H1 (cell line): ENCODE data around the gene PGAM5. TPM values are rescaled to one million over a fixed set of nuclear protein-coding genes. Genes with fewer than 3 reads are reported as not detected.

Experiments used
- BACH1 ChIP-seq: IDR thresholded peaks from 2 replicates; pipeline ENCODE4 v1.6.1; 2012; ENCODE audit warnings: low read length, improper control_type of control experiment
- CHD1 ChIP-seq: IDR thresholded peaks from 2 replicates; pipeline ENCODE4 v1.6.1; 2012; ENCODE audit warnings: low read depth, low read length, improper control_type of control experiment
- KDM5A ChIP-seq: fragments of 200-600 bp; IDR thresholded peaks from 2 replicates; pipeline ENCODE4 v1.7.1; 2012; ENCODE audit warnings: mild to moderate bottlenecking, low read length, inconsistent platforms, mixed read lengths
- polyA plus RNA-seq, 7 experiments: library from polyadenylated mRNA; depleted of rRNA in 3 of 7; stranded (reverse) in 5 of 7; unstranded in 2 of 7; fragments of >200 nt in 5 of 7; fragments of 200-250 nt in 2 of 7; gene quantifications; 1 replicate in 5 of 7; 2 replicates in 1 of 7; 4 replicates in 1 of 7; pipeline versions ENCODE4 v1.2.1 to v1.2.3, GENCODE V29; 2011 to 2013; ENCODE audit warnings: missing spikeins in 2 of 7, mixed read lengths in 2 of 7
- total RNA-seq: library from RNA; stranded (reverse); fragmentation: NEBNext Ultra II Directional; extraction: Animal tissue kit (Norgen Biotek cat#: 25700); gene quantifications from 2 replicates; pipeline ENCODE4 v1.2.1, GENCODE V29; 2021
- TF ChIP-seq, protein P1 (sequence below): fragments of 300-600 bp; sonication (generic); IDR thresholded peaks from 2 replicates; pipeline ENCODE4 v1.7.1; 2012; ENCODE audit warnings: low read length, moderate library complexity, mild to moderate bottlenecking, inconsistent platforms; ENCODE audit not compliant: insufficient replicate concordance

Gene PGAM5
- total and polyA plus RNA-seq, 2 of the 8 experiments (the other 6 are each of a cell fraction or from before 2014, with no cell fraction given): 66.4 to 84.0 TPM

DNA sequence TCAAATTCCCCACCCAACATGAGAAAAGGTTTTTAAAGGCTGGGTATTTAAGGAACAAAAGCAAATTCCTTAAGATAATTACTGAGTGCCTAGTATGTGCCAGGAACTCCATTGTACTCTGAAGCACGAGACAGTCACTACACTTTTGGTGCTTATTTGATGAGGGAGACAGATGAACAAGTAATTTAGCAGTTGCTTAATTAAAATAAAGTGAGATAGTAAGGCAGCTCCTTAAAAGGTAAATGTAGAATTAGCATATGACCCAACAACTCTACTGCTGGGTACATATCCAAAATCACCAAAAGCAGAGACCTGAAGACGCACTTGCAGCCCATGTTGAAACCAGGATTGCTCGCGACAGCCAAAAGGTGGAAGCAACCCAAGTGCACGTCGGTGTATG lies 44.8 kb upstream of the PGAM5 start (continued):
- TF ChIP-seq, protein P1, sequence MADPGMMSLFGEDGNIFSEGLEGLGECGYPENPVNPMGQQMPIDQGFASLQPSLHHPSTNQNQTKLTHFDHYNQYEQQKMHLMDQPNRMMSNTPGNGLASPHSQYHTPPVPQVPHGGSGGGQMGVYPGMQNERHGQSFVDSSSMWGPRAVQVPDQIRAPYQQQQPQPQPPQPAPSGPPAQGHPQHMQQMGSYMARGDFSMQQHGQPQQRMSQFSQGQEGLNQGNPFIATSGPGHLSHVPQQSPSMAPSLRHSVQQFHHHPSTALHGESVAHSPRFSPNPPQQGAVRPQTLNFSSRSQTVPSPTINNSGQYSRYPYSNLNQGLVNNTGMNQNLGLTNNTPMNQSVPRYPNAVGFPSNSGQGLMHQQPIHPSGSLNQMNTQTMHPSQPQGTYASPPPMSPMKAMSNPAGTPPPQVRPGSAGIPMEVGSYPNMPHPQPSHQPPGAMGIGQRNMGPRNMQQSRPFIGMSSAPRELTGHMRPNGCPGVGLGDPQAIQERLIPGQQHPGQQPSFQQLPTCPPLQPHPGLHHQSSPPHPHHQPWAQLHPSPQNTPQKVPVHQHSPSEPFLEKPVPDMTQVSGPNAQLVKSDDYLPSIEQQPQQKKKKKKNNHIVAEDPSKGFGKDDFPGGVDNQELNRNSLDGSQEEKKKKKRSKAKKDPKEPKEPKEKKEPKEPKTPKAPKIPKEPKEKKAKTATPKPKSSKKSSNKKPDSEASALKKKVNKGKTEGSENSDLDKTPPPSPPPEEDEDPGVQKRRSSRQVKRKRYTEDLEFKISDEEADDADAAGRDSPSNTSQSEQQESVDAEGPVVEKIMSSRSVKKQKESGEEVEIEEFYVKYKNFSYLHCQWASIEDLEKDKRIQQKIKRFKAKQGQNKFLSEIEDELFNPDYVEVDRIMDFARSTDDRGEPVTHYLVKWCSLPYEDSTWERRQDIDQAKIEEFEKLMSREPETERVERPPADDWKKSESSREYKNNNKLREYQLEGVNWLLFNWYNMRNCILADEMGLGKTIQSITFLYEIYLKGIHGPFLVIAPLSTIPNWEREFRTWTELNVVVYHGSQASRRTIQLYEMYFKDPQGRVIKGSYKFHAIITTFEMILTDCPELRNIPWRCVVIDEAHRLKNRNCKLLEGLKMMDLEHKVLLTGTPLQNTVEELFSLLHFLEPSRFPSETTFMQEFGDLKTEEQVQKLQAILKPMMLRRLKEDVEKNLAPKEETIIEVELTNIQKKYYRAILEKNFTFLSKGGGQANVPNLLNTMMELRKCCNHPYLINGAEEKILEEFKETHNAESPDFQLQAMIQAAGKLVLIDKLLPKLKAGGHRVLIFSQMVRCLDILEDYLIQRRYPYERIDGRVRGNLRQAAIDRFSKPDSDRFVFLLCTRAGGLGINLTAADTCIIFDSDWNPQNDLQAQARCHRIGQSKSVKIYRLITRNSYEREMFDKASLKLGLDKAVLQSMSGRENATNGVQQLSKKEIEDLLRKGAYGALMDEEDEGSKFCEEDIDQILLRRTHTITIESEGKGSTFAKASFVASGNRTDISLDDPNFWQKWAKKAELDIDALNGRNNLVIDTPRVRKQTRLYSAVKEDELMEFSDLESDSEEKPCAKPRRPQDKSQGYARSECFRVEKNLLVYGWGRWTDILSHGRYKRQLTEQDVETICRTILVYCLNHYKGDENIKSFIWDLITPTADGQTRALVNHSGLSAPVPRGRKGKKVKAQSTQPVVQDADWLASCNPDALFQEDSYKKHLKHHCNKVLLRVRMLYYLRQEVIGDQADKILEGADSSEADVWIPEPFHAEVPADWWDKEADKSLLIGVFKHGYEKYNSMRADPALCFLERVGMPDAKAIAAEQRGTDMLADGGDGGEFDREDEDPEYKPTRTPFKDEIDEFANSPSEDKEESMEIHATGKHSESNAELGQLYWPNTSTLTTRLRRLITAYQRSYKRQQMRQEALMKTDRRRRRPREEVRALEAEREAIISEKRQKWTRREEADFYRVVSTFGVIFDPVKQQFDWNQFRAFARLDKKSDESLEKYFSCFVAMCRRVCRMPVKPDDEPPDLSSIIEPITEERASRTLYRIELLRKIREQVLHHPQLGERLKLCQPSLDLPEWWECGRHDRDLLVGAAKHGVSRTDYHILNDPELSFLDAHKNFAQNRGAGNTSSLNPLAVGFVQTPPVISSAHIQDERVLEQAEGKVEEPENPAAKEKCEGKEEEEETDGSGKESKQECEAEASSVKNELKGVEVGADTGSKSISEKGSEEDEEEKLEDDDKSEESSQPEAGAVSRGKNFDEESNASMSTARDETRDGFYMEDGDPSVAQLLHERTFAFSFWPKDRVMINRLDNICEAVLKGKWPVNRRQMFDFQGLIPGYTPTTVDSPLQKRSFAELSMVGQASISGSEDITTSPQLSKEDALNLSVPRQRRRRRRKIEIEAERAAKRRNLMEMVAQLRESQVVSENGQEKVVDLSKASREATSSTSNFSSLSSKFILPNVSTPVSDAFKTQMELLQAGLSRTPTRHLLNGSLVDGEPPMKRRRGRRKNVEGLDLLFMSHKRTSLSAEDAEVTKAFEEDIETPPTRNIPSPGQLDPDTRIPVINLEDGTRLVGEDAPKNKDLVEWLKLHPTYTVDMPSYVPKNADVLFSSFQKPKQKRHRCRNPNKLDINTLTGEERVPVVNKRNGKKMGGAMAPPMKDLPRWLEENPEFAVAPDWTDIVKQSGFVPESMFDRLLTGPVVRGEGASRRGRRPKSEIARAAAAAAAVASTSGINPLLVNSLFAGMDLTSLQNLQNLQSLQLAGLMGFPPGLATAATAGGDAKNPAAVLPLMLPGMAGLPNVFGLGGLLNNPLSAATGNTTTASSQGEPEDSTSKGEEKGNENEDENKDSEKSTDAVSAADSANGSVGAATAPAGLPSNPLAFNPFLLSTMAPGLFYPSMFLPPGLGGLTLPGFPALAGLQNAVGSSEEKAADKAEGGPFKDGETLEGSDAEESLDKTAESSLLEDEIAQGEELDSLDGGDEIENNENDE: no peak
- TF ChIP-seq KDM5A (no peak), CHD1 (no peak), BACH1 (no peak)
